ENCODE results near the gene GNS. TPM values are rescaled to one million over a fixed set of nuclear protein-coding genes. Genes with fewer than 3 reads are reported as not detected.
A peak's percentile ranks its signal among the peaks of the same experiment; 100 is the strongest.

The GNS gene
- total RNA-seq, 1 experiment from 2014 or later, result 134 TPM

GRCh38 chr12:64670019-64670418, 89.2 kb downstream of the GNS start:
- DNase-seq (ENCODE audit: low read depth), result no peak
- in situ Hi-C loops (cut with HindIII; ENCODE audit: low pct_unique_long_range_greater_than_20kb, low sequenced_read_pairs), result no loop called here

- DNase-seq (ENCODE audit: low read depth), result peak; percentile 65
- in situ Hi-C loops (cut with HindIII; ENCODE audit: low pct_unique_long_range_greater_than_20kb, low sequenced_read_pairs), result no loop called here
Observed at GRCh38 chr12:64669270-64669842, 89.8 kb downstream of the GNS start.

- in situ Hi-C loops (cut with HindIII; ENCODE audit: low pct_unique_long_range_greater_than_20kb, low sequenced_read_pairs), result no loop called here
- DNase-seq (ENCODE audit: low read depth), result no peak
Observed at GRCh38 chr12:64667793-64668192, 91.4 kb downstream of the GNS start.

GRCh38 chr12:64666054-64666914, 92.9 kb downstream of the GNS start:
- in situ Hi-C loops (cut with HindIII; ENCODE audit: low pct_unique_long_range_greater_than_20kb, low sequenced_read_pairs), result no loop called here

GRCh38 chr12:64665514-64665913, 93.7 kb downstream of the GNS start:
- in situ Hi-C loops (cut with HindIII; ENCODE audit: low pct_unique_long_range_greater_than_20kb, low sequenced_read_pairs), result no loop called here
- peak; percentile 53 for DNase-seq (ENCODE audit: low read depth)

More at GRCh38 chr12:64666054-64666914, 92.9 kb downstream of the GNS start:
- DNase-seq (ENCODE audit: low read depth), result peak; percentile 34

Other genes starting within 250 kb of the GNS start
- 50.0 and 63.8 TPM in 2 replicates for gene RASSF3, start 148.9 kb downstream of the GNS start, total RNA-seq (2014; rRNA removed; shearing (Covaris generic); ENCODE audit: low replicate concordance)
- 9.4 and 10.7 TPM in 2 replicates for gene TBC1D30, start 65.2 kb upstream of the GNS start, total RNA-seq (2014; rRNA removed; shearing (Covaris generic); ENCODE audit: low replicate concordance)

Measured in Caki2 (cell line).